Suprapubic skin (tissue), 4 donors: ENCODE results near the gene NFKB2. TPM values are rescaled to one million over a fixed set of nuclear protein-coding genes. Genes with fewer than 3 reads are reported as not detected.

Source experiments
- DNase-seq, 2 donors: peaks; one replicate each; pipeline ENCODE4 v3.0.0-alpha.2; 2019; ENCODE audit warnings: low spot score in 2 of 2
- H3K27ac ChIP-seq: fragments of 200-600 bp; sonication (generic); one replicate; pipeline ENCODE4 v1.5.1; 2019
- H3K27me3 ChIP-seq: fragments of 200-600 bp; sonication (generic); one replicate; pipeline ENCODE4 v1.5.1; 2019
- H3K36me3 ChIP-seq: fragments of 200-600 bp; sonication (generic); one replicate; pipeline ENCODE4 v1.5.1; 2019
- H3K4me1 ChIP-seq: fragments of 200-600 bp; sonication (generic); one replicate; pipeline ENCODE4 v1.5.1; 2019
- H3K4me3 ChIP-seq: fragments of 200-600 bp; sonication (generic); one replicate; pipeline ENCODE4 v1.5.1; 2019; ENCODE audit warnings: mild to moderate bottlenecking
- H3K9me3 ChIP-seq: fragments of 200-600 bp; sonication (generic); one replicate; pipeline ENCODE4 v1.5.1; 2019
- CTCF ChIP-seq, 2 donors: fragments of 200-600 bp in 1 of 2; fragments of 450-650 bp in 1 of 2; sonication (generic) in 1 of 2; IDR thresholded peaks; one replicate each; pipeline ENCODE4 v1.5.1; 2016 to 2019; ENCODE audit warnings: antibody characterized with exemption in 2 of 2, mild to moderate bottlenecking in 1 of 2, moderate library complexity in 1 of 2
- EP300 ChIP-seq: sonication (generic); formaldehyde crosslinking; IDR thresholded peaks from one replicate; pipeline ENCODE4 v1.6.1; 2017; ENCODE audit warnings: antibody characterized with exemption
- POLR2A ChIP-seq, 2 donors: fragments of 450-650 bp; IDR thresholded peaks; one replicate each; pipeline ENCODE4 v1.6.1; 2017; ENCODE audit warnings: antibody characterized with exemption in 2 of 2, mild to moderate bottlenecking in 2 of 2, moderate library complexity in 2 of 2
- POLR2AphosphoS5 ChIP-seq, 3 donors: sonication (generic); formaldehyde crosslinking; IDR thresholded peaks; one replicate each; pipeline ENCODE4 v1.6.1; 2017; ENCODE audit warnings: antibody characterized with exemption in 3 of 3
- WGBS: methylation state at CpG from one replicate; pipeline ENCODE4 v1.1.5; 2018; 5-methylcytosine and 5-hydroxymethylcytosine counted together
- total RNA-seq, 4 donors: library from RNA; depleted of rRNA; stranded (reverse); fragments of >200 nt; gene quantifications; one replicate each; pipeline ENCODE4 v1.1.0, GENCODE V29; 2016

NFKB2 gene
- total RNA-seq, 4 donors from 2014 or later, result 14.4 to 18.5 (median 16.0) TPM

- TF ChIP-seq EP300 (no peak), POLR2AphosphoS5 (IDR thresholded peaks at IDR 0.05) (peak in 2 of 3 donors; percentile 40 to 68), POLR2A (IDR thresholded peaks at IDR 0.05) (peak in 1 of 2 donors; percentile 12)
- Histone ChIP-seq H3K9me3 (no peaks in the 10 kb centered on the region), H3K4me1 (peaks cover 39% of the 10 kb centered on the region), H3K27ac (peak within 1 kb of the TSS; percentile 88), H3K27me3 (peaks cover 34% of the 10 kb centered on the region), H3K36me3 (peaks cover 12% of the 10 kb centered on the region), H3K4me3 (peak within 1 kb of the TSS; percentile 69)
- DNase-seq, result peak; percentile 99
- 0% methylated on average over 27 of the region's 66 CpGs for WGBS
These were observed 25.4 kb downstream of the NFKB2 start, which contains the start of gene FBXL15 for GRCh38 chr10:102420714-102421506. TSS of gene FBXL15 (plus strand) at chr10:102420836. CDS start at chr10:102421130, 294 bp downstream.

GRCh38 chr10:102421507-102421756 lies 25.9 kb downstream of the NFKB2 start:
- peak overlapping the region; percentile 88 for H3K27ac ChIP-seq
- DNase-seq, result no peak
- H3K36me3 ChIP-seq, result peaks cover 12% of the 10 kb centered on the region
- H3K4me3 ChIP-seq, result peak overlapping the region; percentile 69
- no peaks in the 10 kb centered on the region for H3K9me3 ChIP-seq
- H3K27me3 ChIP-seq, result peaks cover 29% of the 10 kb centered on the region
- WGBS, result 2% methylated on average over 8 of the region's 14 CpGs
- no peak for TF ChIP-seq POLR2AphosphoS5 (IDR thresholded peaks at IDR 0.05)
- TF ChIP-seq POLR2A (IDR thresholded peaks at IDR 0.05), result no peak
- no peak for TF ChIP-seq CTCF (IDR thresholded peaks at IDR 0.05)
- TF ChIP-seq EP300, result no peak
- peaks cover 39% of the 10 kb centered on the region for H3K4me1 ChIP-seq

- Histone ChIP-seq H3K36me3 (peaks cover 12% of the 10 kb centered on the region), H3K27me3 (peaks cover 24% of the 10 kb centered on the region), H3K4me1 (peaks cover 39% of the 10 kb centered on the region), H3K27ac (peak overlapping the region; percentile 88), H3K9me3 (no peaks in the 10 kb centered on the region), H3K4me3 (peak overlapping the region; percentile 69)
- TF ChIP-seq POLR2A (IDR thresholded peaks at IDR 0.05) (no peak), EP300 (no peak), CTCF (IDR thresholded peaks at IDR 0.05) (no peak), POLR2AphosphoS5 (IDR thresholded peaks at IDR 0.05) (no peak)
- 0% methylated on average over 15 of the region's 62 CpGs for WGBS
- no peak for DNase-seq
These were observed 26.4 kb downstream of the NFKB2 start for GRCh38 chr10:102421757-102422512.

GRCh38 chr10:102422545-102423129 lies 27.1 kb downstream of the NFKB2 start:
- H3K36me3 ChIP-seq, result peaks cover 12% of the 10 kb centered on the region
- H3K27ac ChIP-seq, result peak overlapping the region; percentile 88
- H3K9me3 ChIP-seq, result no peaks in the 10 kb centered on the region
- TF ChIP-seq POLR2A (IDR thresholded peaks at IDR 0.05) (no peak), EP300 (no peak), CTCF (IDR thresholded peaks at IDR 0.05) (peak in 1 of 2 donors; percentile 81)
- peaks cover 39% of the 10 kb centered on the region for H3K4me1 ChIP-seq
- H3K4me3 ChIP-seq, result peak overlapping the region; percentile 69
- H3K27me3 ChIP-seq, result peaks cover 17% of the 10 kb centered on the region
- DNase-seq, result peak in 1 of 2 donors; percentile 83
- WGBS, result 2% methylated on average over 24 of the region's 28 CpGs

GRCh38 chr10:102423372-102423968 lies 28.0 kb downstream of the NFKB2 start:
- DNase-seq, result no peak
- H3K36me3 ChIP-seq, result peaks cover 12% of the 10 kb centered on the region
- WGBS, result 83% methylated on average over 13 of the region's 13 CpGs
- H3K27ac ChIP-seq, result no peak overlapping the region
- peaks cover 39% of the 10 kb centered on the region for H3K4me1 ChIP-seq
- no peaks in the 10 kb centered on the region for H3K9me3 ChIP-seq
- H3K27me3 ChIP-seq, result peaks cover 9% of the 10 kb centered on the region
- TF ChIP-seq EP300 (no peak), CTCF (IDR thresholded peaks at IDR 0.05) (no peak)
- H3K4me3 ChIP-seq, result peak overlapping the region; percentile 69
